ENCODE measurements around the gene TASP1. TPM values are rescaled to one million over a fixed set of nuclear protein-coding genes. Genes with fewer than 3 reads are reported as not detected.

The TASP1 gene
- total RNA-seq, 1 experiment from 2014 or later: 9.0 TPM

DNA sequence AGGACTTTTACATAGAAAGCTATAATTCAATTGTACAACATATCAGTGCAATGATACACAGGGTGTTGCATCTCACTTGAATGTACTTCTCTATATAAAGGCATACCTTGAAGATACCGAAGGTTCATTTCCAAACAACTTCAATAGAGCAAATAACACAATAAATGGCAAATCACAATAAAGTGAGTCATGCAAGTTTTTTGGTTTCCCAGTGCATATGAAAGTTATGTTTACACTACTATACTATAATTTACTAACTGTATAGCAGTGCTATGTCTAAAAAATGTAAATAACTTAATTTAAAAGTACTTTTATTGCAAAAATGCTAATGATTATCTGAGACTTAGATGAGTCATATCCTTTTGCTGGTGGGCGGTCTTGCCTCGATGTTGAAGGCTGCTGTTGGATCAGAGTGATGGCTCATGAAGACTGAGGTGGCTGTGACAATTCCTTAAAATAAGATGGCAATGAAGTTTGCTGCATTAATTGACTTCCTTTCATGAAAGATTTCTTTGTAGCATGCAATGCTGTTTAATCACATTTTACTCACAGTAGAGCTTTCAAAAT, 188.8 kb downstream of the TASP1 start:
- DNase-seq (ENCODE audit: extremely low read depth, low read depth): no peak

DNA sequence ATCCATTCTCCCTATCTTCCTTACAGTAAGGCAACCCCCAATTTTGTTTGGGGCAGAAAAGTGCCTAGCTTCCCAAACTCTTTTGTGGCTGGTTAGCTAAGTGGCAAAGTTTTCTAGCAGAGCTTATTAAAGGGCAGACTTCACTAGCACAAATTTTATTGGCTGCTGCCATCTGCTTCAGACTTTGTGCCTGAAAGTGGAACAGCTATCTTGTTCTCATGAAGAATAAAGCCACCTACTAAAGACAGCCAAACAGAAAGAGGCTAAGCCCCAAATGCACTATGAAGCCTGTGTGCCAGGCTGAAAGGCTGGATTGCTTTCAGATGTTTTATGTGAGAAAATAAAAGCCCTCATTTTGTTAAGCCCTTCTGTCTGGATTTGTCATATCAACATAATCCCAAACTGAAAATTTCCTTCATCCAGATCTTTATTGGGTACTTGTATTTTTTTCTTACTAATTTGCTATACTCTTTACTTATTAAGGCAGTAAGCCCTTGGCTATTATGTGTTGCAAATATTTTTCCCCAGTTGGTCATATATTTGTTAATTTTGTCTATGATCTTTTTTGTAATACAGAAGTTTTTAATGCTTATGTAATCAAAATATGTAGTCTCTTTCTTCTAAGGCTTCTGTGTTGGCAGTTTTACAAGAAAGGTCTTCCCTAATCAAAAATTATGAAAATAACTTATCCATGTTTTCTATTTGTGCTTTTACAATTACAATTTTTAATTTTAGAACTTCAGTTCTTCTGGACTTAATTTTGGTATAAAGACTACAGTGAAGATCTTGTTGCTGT, 191.1 kb downstream of the TASP1 start:
- DNase-seq (ENCODE audit: extremely low read depth, low read depth): no peak

DNA sequence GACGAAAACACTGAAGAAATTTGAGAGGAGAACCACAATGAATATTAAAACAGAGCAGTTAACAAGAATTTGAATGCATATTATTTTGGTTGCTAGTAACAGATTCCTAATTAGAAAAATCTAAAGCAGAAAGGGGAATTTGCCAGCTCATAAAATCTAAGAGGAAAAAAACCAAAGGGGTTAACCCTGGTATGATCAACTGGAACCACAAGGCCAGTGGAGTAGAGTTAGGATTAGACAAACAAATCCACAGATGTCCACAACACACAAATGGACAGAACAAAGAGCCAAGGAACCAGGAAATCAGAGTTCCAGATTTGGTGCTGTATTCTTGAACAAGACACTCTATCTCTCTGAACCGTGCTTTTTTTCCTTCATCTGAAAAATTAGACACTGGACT, 195.0 kb downstream of the TASP1 start:
- no peak for DNase-seq (ENCODE audit: extremely low read depth, low read depth)

DNA sequence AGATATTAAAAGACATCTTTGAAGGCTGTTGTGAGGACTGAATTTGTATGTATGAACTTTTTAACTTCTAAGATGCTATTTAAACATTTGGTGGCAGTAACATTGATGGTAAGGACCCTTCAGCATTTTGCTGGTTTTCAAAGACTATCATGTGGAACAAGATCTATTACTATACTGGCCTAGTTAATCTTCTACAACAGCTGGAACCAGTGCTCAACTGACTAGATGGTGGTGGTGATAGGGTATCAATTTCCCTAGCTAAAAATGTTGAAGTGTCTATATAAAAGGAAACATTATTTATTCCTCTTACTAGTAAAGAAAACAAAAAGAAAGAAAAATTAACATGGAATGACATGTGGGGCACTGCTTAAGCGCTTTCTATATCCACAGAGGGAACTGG, 195.7 kb downstream of the TASP1 start:
- no peak for DNase-seq (ENCODE audit: extremely low read depth, low read depth)

DNA sequence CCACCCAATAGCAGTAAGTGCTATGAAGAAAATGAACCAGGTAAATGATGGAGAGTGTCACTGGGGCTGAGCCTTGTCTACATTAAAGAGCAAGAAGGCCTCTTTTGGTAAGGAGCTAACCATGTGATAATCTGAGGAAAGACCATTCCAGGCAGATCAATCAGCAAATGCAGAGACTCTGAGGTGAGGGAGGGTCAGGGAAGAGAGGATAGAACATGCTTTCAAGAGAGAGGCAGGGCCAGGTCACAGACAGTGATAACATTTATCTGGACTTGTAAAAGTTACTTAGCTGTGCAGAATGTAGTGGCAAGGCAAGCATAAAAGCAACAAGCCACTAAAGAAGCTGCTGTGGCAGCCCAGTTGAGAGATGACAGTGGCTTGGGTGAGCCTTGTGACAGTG, 197.3 kb downstream of the TASP1 start:
- no peak for DNase-seq (ENCODE audit: extremely low read depth, low read depth)

DNA sequence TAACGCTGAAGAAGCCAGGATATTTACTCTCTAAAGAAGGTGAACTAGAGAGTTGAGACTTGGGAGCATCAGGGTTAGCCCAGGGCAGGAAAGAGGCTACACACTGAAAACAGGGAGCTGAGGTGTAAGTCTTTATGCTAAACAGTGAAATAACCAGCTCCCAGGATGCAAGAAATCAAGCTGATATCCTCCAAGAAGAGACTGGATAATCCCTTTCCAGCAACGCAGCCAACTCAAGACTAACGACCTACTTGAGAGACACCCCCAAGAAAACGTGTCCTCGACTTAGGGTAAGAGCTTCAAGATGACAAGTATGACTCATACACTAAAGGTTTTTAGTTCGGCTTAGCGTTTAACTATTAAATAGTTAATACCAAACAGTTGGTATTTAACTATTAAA, 202.2 kb downstream of the TASP1 start:
- DNase-seq (ENCODE audit: extremely low read depth, low read depth): no peak

DNA sequence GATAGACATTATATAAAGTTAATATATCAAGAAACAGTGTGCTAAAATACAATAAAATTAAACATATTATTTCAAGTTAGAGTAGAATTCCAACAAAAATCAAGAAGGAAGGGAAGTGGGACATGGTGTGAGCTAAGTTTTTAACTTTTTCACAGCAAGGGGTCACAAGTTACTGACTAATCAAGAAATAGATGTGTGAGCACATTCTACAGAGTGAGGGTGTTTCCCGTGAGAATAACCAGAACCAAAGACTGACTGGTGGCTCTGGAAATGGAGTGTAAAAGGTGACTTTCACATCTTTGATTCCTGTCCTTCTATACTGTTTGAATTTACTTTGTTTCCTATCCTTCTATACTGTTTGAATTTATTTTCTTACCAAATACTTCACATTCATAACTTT, 206.6 kb downstream of the TASP1 start:
- no peak for DNase-seq (ENCODE audit: extremely low read depth, low read depth)

DNA sequence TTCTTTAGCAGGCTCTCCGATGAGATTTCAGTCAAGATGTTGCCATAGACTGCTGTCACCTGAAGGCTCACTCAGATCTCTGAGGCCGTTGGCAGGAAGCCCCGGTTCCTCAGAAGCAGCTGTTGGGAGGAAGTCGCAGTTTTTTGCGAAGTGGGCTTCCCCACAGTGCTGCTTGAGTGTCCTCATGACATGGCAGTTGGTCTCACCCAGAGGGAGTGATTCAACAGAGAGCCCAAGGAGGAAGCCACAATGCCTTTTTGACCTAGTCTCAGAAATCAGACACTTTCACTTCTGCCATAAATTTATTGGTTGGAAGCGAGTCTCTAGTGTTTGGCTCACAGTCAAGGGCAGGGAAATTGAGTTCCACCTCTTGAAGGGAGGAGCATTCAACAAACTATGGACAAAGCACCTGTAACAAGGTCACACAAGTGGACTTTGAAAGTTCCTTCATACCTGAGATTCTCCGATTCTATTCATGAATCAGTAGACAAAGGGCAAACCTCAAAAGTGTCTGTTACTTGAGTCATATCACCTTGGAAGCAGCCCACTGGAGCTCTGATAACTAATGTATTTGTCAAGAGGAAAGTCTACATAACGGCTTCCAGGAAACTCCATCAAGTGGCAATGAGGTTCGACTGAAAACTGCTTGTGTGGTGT, 208.3 kb downstream of the TASP1 start:
- DNase-seq (ENCODE audit: extremely low read depth, low read depth): no peak

DNA sequence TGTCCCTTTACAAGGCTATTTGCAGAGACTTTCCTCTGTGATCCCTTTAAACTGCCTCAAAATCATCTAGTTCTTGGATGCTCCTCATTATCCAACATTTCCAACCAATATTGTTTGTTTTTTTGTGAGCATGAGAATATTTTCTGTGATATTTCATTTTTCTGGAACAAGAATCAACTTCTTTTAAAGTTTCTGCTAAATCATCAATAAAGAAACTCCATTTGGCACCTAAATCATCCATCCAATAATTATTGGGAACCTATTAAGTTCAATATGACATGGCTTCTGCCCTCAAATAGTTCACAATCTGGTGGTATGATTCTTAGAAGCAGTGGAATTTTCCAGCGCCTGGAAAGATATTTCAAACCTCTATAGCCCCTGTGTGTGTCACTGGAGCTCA, 210.0 kb downstream of the TASP1 start:
- DNase-seq (ENCODE audit: extremely low read depth, low read depth): no peak

DNA sequence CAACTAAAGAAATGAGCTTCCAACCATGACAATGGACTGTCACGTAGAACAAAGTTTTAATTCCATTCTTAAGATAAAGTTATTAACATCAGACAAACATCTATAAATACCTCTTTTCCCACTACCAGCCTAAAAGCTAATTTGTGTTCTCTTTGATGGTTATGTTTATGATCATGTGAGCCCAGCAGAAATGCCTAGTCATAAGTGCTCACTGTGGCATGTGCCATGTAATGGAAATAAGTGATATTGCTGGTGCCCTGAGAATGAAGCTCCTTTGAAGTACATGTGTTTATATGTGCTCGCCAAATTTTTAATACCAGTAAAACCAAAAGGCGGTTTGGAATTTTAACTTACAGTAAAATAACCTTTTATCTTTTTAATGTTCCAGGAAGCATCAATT, 211.9 kb downstream of the TASP1 start:
- no peak for DNase-seq (ENCODE audit: extremely low read depth, low read depth)

DNA sequence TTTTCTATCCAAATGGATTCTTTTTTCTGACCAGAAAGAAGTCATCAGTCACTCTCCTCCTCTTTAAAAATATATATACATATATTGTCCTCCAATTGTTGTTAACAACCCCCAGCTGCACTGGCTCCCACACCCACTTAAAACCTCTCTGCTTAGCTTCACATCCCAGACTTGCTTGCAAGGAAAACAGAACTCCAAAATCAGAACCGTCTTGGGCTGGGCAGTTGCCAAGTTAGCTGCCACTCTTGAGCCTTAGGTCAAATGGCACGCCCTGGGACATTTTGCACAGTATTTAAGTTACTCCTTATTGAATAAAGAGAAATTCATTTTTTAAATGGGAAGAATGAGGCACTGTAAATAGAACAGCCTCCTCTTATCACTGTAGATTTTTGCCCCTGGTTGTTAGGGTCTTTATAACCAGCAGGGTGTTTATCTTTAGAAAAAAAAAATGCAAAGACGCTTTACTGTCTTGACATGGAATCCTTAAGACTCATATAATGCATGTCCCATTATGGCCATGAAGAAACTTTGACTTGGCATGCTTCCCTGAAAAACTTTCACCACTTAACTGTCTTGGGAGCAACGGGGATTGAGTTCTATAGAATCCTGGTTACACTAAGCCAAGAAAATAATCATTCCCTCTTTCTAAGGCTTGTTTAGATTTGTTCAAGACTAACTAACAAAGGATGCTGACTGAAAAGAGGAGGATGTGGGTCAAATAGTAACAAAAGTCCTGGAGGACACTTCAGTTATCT, 213.2 kb downstream of the TASP1 start:
- DNase-seq (ENCODE audit: extremely low read depth, low read depth): no peak

DNA sequence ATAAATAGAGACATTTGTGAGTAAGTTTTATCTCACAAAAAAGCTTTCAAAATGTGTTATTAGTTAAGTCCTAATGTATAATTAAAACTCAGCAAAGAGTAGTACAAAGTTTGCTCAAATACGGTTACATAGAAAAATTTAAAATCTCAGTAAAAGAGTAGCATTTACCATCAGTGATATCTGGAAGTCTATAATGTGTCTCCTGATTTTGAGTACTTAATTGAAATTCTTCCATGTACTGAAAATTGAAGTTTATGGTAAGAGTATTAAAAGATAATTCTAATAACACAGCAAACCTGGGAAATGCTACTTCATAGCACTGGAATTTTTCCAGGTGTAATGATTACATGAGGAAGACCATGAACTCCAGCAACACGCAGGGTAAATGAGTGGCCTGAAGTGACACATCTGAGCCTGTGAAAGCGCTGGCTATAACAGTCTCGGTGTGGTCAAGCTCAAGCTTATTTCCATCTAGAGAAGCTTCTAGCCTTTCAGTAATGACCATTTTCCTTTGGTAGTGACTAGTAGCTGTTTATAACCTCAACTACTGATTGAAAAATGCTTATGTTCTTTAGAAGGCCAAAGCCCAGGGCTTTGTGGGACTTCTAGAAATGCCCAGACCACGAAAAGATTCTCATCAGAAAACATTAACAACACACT, 214.4 kb downstream of the TASP1 start:
- DNase-seq (ENCODE audit: extremely low read depth, low read depth): no peak

DNA sequence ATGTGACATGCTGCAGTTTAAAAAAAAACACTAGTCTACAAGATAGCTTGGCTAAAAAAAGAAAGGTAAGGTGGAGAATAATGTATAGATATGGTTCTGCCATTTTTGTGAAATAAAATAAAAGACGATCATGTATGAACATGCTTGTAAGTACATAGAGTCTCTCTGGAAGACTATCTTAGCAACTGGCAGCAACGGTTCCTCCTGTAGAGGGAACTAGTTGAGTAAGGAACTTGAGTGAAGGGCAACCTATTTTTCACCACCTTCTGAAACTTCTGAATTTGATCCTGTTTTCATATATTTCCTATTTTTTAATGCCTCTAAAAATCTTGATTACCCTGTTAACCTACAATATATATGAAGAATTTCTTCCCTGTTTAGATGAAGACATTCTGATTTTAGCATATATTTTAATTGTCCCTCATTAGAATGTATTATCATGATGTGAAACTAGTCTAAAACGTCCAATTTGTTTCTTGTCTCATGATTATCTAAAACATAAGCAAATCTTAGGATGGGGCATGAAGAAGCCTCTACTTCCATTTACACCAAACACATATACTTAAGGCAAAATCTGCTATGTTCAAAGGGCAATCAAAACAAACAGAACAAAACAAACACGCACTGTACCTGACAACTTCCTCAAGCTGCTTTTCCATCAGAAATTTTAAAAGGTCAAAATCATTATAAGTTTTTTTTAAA, 215.1 kb downstream of the TASP1 start:
- no peak for DNase-seq (ENCODE audit: extremely low read depth, low read depth)

DNA sequence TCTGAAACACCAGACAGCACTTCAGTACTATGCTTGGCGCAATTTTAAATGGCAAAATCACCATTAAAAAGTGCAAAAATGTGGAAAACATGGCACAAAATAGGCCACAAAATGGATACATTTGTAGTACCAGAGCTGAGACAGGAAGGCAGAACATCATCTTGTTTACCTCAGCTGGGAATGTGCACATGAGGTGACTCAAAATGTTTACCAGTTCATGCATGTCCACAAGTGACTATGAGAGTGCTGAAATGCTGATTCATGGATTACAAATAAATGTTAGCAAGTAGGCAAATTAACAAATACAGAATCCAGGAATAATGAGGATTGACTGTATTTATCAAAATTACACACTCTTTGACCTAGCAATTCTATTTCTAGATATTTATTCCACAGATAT, 216.1 kb downstream of the TASP1 start:
- peak; percentile 2 for DNase-seq (ENCODE audit: extremely low read depth, low read depth)

DNA sequence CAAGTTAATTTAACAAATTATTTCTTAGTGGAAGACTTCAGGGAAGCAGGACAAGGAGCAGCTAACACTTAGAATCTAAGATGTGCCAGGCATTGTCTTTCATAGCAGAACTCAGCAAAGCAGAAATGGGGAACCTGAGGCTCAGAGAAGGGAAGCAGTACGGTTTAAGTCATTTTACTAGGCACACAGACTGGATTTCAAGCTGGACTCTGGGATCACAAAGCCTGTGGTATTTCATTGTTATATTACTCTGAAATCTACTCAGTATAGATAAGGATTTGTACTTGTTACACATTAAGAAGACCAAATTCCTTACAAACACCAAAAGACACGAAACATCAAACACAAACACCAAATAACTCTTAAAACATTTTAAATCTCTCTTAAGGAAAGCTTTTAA, 218.1 kb downstream of the TASP1 start:
- no peak for DNase-seq (ENCODE audit: extremely low read depth, low read depth)

DNA sequence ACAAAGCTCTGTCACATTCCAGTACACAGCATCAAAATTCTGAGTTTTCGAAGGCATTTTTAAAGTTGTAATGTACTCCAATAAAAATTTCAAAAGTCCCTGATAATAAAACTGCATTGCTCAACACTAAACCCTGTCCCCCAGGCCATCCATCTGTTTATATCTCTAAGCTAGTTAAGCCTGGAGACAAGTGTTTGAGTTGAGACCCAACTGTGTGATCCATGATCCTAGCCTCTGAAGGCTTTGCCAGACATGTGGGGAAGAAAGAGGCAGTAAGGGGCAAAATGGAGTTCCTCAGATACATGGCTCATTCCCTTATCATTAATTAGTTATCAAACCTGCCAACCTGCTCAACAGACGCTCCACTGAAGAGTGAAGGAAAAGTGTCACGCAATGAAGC, 219.3 kb downstream of the TASP1 start:
- DNase-seq (ENCODE audit: extremely low read depth, low read depth): no peak

DNA sequence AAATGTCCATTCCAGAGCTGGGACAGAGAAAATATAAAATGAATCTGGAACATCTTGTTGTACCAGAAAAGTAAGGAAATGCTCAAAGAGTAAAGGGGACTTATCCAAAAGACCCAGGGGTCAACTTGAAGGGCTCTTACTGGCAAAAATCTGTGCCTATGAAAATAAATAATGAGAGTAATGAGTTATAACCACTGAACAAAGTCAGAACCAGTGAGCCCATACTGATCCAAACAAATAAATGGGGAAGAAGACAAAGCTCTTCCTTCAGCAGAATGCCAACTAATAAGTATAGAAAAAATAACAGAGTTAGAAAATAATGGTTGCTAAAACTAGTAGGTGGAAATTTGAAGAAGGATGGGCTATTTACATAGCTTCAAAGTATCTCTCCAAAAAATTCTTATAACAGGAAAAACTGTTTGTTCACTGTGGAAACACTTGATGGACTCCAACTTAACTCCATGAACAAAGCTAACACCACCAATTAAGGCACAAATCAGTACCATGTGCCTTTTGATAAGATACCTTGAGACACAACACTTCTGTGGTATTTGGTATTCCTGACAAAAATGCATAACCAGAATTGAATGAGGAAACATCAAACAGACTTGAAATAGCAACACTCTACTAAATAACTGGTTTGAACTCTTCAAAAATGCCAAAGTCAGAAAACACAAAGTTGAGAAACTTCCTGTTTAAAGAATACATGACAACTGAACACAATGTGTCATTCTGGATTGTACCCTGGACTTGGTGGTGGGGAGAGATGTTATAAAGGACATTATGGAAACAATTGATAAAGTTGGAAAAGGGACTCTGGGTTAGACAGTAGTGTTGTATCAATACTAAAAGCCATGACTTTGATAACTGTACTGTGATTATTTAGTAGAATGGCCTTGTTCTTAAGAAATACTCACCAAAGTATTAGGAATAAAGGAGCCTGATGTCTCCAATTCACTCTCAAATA, 220.2 kb downstream of the TASP1 start:
- no peak for DNase-seq (ENCODE audit: extremely low read depth, low read depth)

DNA sequence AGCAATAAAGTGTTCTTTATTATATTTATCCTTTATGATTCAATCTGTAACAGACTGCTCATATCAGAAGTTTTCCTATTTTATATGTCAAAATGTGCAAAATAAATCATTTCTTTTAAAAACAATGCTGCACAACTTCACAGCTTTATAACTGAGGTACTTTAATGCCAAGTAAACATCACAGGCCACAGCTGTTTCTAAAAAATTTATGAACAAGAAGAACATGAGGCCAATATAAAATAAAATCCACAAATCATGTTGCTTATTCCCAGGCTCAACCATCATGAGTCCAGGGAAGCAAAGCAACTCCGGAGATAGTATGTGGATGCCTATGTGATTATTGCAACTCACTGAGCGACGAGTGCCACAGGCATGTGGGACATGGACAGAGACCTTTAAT, 222.2 kb downstream of the TASP1 start:
- DNase-seq (ENCODE audit: extremely low read depth, low read depth): no peak

DNA sequence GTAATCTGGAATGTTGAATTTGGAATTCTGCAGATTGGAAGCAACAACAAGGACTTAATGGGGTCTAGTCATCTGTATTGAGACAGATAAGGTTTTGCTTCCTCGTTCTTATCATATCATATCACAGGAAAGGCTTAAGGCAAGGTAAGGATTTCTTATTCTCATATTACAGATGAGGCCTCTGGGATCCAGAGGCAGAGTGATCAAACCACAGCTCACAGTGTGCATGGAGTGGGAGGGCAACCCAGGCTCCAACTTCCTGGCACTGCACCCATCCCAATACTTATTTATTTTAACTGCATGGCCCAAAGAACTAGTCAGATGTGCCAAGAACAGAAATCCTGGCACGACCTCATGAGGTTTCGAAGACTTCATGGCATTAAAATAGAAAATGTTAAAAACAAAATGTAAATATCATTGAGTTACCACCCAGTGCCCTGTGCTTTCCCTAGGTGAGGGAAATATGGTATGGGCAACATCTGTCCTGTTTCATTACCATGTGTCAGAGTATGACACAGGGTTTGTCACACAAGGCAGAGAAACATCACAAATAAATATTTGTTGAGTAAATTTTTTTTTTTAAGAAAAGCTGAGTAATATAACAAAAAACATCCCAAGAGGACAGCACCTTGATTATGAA, 225.8 kb downstream of the TASP1 start:
- no peak for DNase-seq (ENCODE audit: extremely low read depth, low read depth)
